Fibroblast of skin of scalp (primary cell): ENCODE results near the gene GLCE. TPM values are rescaled to one million over a fixed set of nuclear protein-coding genes. Genes with fewer than 3 reads are reported as not detected.

Experiments used
- DNase-seq: peaks from one replicate; pipeline ENCODE4 v3.0.0-alpha.2; 2013
- polyA plus RNA-seq, 2 experiments: library from polyadenylated mRNA; unstranded; fragments of 120-200 nt; gene quantifications; one replicate each; pipeline ENCODE4 v1.2.1, GENCODE V29; 2013; ENCODE audit not compliant: insufficient read length in 2 of 2

Gene GLCE
- 9.8 TPM for polyA plus RNA-seq (2013, experiment 1 of 2; ENCODE audit: insufficient read length)
- polyA plus RNA-seq (2013, experiment 2 of 2; ENCODE audit: insufficient read length): 11.6 TPM

DNA sequence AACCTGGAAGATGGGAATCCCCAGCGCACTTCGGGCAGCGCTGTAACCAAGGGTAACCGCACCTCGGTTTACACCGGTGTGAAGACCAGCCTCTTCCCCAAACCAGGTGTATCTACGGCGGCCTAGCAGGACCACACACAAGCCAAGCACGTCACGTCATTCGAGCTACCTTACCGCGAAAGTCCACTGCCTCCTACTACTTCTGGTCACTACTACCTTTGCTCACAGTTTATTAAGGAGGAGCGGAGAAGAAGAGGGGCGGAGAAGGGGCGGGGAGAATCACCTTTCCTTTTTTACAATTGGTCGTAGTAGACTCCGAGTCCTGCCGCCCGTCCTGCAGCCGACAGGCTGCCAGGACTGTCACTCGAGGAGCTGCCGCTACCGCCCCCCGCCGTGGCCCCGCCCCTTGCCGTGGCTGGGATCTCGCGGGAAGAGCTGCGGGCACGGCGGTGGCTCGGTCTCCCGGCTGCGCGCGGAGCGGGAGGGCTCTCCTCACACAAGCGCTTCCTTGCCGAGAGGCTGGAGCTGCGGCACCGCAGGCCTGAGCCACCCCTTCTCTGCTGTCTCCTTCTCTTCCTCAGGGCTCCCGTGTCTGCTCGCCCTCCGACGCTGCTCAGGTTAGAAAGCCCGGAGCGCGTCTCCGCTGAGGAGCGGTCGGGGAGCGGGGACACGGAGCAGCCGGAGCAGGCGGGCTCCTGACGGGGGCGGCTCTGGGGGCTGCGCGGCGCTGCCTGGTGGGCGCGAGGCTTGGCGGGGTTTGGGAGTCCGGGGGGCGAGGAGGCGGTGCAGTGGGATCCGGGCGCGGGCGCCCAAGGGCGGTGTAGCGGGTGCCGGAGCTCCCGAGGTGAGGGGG lies at the start of gene GLCE:
Gene GLCE, plus strand, starts transcription at position 495 of the 853 bp plus-strand sequence. CDS start 95,172 bp downstream, outside the sequence.
- DNase-seq: peak; percentile 97

- no peak for DNase-seq
These were observed 46.0 kb upstream of the GLCE start for GRCh38 chr15:69114331-69114928.

GRCh38 chr15:69115031-69115430 lies 45.4 kb upstream of the GLCE start:
- DNase-seq: no peak

DNA sequence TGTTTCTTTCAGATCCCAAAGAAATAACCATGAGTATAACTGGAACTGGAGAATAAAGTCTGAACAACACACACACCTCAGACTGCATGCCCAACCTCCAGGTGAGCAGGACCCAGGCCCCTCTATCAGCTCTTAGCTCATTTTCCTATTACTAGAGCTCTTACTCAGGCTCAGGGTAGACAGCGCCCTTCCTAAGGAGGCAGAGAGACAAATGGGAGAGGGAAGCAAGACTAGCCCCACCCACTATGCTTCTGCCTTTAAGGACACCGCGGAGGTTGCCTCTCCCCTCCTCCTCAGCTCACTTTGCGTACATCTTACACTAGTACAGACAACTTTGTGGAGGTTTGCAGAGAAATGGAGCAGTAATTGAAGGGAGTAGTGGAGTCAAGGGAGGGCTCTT lies 44.0 kb upstream of the GLCE start:
- DNase-seq: no peak

GRCh38 chr15:69117431-69117871 lies 43.0 kb upstream of the GLCE start:
- no peak for DNase-seq

DNA sequence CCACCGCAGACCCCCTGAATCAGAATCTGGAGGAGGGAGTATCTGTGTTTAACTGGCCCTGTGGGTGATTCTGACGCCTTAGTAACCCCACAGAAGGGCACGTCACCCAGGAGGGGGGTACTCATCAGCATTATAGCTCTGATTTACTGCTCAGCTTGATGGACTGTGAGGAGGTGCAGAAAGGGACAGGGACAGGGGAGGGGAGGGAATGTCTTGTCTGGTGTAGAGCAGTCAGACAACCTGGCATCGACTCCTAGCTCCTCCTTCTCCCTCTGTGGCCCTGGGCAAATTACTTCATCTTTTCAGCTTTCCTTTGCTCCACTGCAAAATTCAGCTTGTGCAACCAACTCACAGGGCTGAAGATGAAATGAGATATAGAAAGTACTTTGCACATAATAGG lies 42.3 kb upstream of the GLCE start:
- DNase-seq: no peak

GRCh38 chr15:69119001-69119400 lies 41.4 kb upstream of the GLCE start:
- no peak for DNase-seq

- DNase-seq: no peak
These were observed 40.6 kb upstream of the GLCE start for GRCh38 chr15:69119683-69120395.

DNA sequence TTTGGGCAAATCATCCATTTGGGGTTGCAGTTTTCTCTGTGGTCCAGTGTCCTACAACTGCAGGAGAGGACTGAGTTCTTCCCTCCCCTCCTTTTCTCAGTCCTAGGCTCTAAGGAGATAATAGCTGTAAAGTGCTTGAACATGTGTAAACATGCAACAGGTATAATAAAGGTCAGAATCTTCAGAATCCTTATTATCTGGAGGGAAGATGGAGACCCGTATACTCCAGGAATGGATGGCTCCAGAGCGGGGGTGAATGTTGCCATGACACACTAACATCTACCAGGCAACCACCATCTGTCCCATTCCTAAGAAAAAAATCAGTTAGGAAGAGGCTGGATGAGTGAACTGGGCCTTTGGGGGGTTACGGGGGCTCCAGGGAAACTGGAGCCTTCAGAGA lies 39.7 kb upstream of the GLCE start:
- no peak for DNase-seq

- DNase-seq: no peak
These were observed 39.1 kb upstream of the GLCE start for GRCh38 chr15:69121198-69121828.

- peak; percentile 31 for DNase-seq
These were observed 35.2 kb upstream of the GLCE start for GRCh38 chr15:69125236-69125635.

DNA sequence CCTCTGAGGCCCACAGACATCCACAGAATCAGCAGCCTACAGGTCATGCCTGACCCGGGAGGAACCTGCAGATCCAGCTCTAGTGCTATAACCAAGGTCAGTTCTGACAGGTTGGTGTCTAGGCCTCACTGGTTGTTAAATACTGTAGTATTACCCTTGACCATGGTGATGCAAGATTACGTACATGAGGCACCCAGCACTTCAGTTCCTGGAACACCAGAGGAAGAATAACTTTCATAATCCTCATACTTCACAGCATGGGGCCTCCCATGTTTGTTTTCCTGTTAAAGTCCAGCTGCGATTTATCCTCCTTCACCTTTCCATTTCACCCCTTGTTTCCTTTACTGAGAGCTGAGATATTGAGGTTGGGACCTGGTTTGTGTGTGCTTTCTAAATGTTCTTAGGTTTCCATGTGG lies 34.4 kb upstream of the GLCE start:
- DNase-seq: peak; percentile 51

DNA sequence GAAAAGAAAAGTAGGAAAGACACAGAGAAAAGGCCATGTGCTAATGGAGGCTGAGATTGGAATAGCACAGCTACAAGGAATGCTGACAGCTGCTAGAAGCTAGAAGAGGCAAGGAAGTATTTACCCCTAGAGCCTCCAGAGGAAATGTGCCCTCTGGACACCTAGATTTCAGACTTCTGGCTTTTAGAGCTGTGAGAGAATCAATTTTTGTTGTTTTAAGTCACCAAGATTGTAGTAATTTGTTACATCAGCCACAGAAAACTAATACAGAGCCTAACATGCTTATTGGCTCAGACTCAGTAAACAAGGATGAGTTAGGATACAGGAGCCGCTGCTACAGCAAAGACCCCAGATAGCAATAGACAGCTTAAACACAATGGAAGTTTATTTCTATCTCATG lies 33.1 kb upstream of the GLCE start:
- no peak for DNase-seq

GRCh38 chr15:69128667-69129311 lies 31.6 kb upstream of the GLCE start:
- DNase-seq: no peak

- DNase-seq: no peak
These were observed 28.8 kb upstream of the GLCE start for GRCh38 chr15:69131362-69132220.

DNA sequence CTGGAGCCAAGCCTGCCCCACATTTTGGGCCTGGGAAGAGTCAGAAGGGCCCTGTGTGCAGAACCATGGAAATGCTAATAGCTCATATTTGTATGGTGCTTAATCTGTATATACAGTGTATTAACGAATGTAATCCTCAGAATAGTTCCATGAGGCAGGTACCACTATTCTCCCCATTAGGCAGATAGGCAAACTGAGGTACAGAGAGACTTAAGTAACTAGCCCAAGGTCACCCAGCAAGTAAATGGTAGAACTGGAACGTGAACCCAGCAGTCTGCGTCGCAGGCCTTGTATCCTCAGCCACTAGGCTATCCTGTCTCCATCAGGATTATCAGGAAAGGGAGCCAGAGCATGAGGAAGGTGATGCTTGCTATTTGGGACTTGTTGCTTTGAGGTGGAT lies 28.0 kb upstream of the GLCE start:
- DNase-seq: no peak

DNA sequence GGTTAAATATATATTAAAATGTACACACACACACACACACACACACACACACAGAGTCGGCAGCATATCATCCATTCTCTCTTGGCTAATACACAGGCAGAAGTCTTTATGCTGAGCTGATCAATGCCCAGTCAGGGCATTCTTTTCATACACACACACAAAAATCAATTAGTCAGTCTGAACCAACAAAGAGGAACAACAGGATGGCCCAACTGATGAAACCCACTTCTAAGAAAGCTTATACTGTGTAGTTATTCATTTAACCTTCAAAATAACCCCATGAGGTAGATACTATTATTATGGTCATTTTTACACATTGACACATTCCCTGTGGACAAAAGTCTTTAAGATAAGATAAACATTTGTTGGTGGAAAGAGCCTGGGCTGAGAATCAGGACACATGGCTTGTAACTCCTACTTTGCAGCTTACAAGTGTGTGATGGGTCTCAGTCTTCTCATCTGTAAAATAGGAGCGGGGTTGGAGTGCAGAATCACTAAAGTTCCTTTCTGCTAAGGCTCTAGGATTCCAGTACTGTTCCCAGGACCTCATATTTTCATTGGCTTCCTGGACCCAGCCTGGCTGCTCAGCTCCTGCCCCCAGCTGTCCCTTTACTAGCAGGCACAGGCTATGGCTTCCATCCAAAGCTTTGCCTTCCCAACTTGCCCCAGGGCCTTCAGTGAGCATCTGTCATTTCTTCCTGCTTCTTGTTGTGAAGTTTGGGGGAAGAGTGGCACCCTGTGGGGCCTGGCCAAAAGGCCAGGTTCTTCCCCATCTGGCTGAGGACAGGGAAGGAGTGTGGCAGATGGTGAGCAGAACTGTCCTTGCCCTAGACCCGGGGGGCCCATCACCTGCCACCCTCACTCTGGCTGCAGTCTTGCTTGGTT lies 27.2 kb upstream of the GLCE start:
- DNase-seq: no peak

- DNase-seq: no peak
These were observed 26.4 kb upstream of the GLCE start for GRCh38 chr15:69133862-69134519.

DNA sequence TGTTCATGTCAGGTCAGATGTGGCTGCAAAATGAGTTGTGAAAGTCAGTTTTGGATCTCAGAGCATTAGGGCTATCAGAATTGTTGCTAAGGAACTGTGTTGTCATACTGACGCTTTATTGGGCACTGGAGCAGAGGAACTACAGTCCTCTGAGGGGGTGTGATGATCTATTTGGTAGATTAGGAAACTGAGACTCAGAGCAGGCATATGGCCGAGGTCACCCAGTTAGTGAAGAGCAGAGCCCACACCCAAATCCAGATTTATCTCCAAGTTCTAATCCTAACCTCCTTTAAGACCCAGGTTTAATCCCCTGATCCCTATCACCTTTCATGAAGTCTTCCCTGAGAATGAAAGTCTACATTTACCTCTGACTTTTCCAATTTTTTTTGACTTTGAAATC lies 25.6 kb upstream of the GLCE start:
- no peak for DNase-seq

- no peak for DNase-seq
These were observed 24.9 kb upstream of the GLCE start for GRCh38 chr15:69135499-69135898.
